Upper lobe of right lung (tissue), 1 donor: ENCODE data around the gene SGPP1. TPM values are rescaled to one million over a fixed set of nuclear protein-coding genes. Genes with fewer than 3 reads are reported as not detected.

ENCODE experiments used
- ATAC-seq: fragments of 200-7000 bp; cut with Tn5 transposase; one replicate; pipeline ENCODE4 v1.9.1; 2020; ENCODE audit warnings: mild to moderate bottlenecking, moderate library complexity
- DNase-seq: peaks from one replicate; pipeline ENCODE4 v3.0.0-alpha.2; 2020
- H3K27ac ChIP-seq: fragments of 200-600 bp; one replicate; pipeline ENCODE4 v1.8.0; 2022
- H3K27me3 ChIP-seq: fragments of 200-600 bp; one replicate; pipeline ENCODE4 v1.8.0; 2022; ENCODE audit warnings: mild to moderate bottlenecking
- H3K36me3 ChIP-seq: fragments of 200-600 bp; one replicate; pipeline ENCODE4 v1.8.0; 2022
- H3K4me1 ChIP-seq: fragments of 200-600 bp; one replicate; pipeline ENCODE4 v1.8.0; 2022
- H3K4me3 ChIP-seq: fragments of 200-600 bp; one replicate; pipeline ENCODE4 v1.8.0; 2022; ENCODE audit warnings: mild to moderate bottlenecking
- H3K9me3 ChIP-seq: fragments of 200-600 bp; one replicate; pipeline ENCODE4 v1.8.0; 2022
- intact Hi-C: fragments of 100-400 bp; cut with DNase I; formaldehyde crosslinking; loops from one replicate; pipeline ENCODE4 v1.11.0; 2022
- total RNA-seq: library from RNA; stranded (reverse); fragmentation: NEBNext Ultra II Directional; extraction: Animal tissue kit (Norgen Biotek cat#: 25700); gene quantifications from one replicate; pipeline ENCODE4 v1.2.1, GENCODE V29; 2021
- TF ChIP-seq, protein P1 (sequence below): fragments of 200-600 bp; IDR thresholded peaks from one replicate; pipeline ENCODE4 v1.8.0; 2022; ENCODE audit warnings: antibody characterized with exemption
- donor health status: DM: no; HTN: yes; CAD: no; lungs with severe emphysema.

Gene SGPP1
- total RNA-seq, 1 donor from 2014 or later, result 22.3 TPM

DNA sequence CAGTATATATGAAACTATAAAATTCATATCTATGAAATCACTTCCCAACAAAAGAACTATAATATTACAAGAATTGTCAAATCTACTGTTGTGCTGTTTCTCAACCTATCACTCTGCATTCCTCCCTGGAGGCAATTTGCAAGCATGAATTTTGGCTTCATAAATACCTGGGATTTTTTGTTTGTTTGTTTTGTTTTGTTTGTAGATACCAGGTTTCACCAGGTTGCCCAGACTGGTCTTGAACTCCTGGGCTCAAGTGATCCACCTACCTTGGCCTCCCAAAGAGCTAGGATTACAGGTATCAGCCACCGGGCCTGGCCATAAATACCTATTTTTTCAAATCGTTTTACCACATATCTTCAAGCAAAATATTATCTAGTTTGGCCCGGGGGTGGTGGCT lies 38.7 kb downstream of the SGPP1 start:
- Histone ChIP-seq H3K4me1 (no peaks in the 10 kb centered on the region), H3K4me3 (no peak overlapping the region), H3K36me3 (peaks cover 9% of the 10 kb centered on the region), H3K9me3 (no peaks in the 10 kb centered on the region), H3K27me3 (no peaks in the 10 kb centered on the region), H3K27ac (no peak overlapping the region)
- ATAC-seq (no peak), DNase-seq (no peak)
- TF ChIP-seq, protein P1, sequence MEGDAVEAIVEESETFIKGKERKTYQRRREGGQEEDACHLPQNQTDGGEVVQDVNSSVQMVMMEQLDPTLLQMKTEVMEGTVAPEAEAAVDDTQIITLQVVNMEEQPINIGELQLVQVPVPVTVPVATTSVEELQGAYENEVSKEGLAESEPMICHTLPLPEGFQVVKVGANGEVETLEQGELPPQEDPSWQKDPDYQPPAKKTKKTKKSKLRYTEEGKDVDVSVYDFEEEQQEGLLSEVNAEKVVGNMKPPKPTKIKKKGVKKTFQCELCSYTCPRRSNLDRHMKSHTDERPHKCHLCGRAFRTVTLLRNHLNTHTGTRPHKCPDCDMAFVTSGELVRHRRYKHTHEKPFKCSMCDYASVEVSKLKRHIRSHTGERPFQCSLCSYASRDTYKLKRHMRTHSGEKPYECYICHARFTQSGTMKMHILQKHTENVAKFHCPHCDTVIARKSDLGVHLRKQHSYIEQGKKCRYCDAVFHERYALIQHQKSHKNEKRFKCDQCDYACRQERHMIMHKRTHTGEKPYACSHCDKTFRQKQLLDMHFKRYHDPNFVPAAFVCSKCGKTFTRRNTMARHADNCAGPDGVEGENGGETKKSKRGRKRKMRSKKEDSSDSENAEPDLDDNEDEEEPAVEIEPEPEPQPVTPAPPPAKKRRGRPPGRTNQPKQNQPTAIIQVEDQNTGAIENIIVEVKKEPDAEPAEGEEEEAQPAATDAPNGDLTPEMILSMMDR, result no peak
- intact Hi-C loops, result no loop called here

DNA sequence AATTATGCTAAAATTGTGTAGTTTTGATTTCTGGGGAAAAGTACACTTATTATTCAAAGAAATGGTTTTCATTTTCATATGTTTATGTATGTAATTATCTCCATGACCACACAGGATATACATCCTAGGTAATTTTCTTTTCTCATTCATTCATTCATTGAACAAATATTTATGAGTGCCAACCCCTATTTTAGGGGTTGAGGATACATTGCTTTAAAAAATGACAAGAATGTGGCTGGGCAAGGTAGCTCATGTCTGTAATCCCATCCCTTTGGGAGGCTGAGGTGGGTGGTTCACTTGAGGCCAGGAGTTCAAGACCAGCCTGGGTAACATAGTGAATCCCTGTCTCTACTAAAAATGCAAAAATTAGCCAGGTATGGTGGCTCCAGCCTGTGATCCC lies 40.9 kb downstream of the SGPP1 start:
- no peak overlapping the region for H3K4me3 ChIP-seq
- no peak overlapping the region for H3K27ac ChIP-seq
- H3K36me3 ChIP-seq, result peaks cover 9% of the 10 kb centered on the region
- no peaks in the 10 kb centered on the region for H3K9me3 ChIP-seq
- H3K4me1 ChIP-seq, result no peaks in the 10 kb centered on the region
- H3K27me3 ChIP-seq, result no peaks in the 10 kb centered on the region
- intact Hi-C loops, result no loop called here
- DNase-seq, result no peak
- TF ChIP-seq, protein P1, result no peak
- no peak for ATAC-seq

DNA sequence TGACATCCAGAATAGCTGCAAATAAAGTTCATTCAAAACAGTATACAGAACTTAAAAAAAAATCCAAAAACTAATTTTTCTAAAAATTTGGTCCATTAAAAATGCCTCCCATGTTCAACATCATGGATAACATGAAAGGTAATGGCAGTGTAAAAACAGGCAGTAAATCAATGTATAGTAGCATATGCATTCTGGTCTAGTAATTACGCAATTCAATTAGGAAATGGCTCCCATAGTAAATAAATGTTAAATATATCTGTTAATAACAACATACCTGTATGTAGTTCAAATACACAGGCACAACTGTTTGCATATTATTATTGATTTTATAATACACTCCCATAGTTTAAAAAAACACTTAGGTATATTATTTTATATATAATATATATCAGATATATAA lies 42.5 kb downstream of the SGPP1 start:
- no peak overlapping the region for H3K27ac ChIP-seq

DNA sequence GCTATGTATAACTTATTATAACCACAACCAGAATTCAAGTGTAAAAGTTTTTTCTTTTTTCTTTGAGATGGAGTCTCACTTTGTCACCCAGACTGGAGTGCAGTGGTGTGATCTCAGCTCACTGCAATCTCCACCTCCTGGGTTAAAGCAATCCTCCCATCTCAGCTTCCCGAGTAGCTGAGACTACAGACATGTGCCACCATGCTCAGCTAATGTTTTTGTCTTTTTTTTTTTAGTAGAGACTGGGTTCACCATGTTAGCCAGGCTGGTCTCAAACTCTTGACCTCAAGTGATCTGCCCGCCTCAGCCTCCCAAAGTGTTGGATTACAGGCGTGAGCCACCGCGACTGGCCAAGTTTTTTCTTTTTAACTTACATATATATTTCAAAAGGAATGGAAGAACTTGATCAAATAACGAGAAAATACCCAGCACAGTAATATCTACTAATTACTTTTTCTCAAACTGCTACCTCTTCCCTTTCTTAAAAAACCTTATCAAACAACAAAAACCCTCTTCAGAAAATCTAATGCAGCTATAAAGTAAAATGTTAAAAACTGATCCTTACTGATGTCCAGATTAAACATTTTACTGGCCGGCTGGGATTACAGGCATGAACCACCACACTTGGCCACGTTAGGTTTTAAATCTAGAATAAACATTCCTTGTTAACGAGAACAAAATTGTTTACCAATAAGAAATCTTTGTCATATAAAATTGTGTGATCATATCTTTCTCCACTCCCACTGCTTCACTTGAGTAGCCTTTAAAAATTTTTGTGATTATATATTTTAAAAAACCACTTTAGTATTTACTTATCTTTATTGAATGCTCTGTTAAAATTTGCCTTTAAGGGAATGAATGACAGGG lies 44.9 kb downstream of the SGPP1 start:
- no peaks in the 10 kb centered on the region for H3K9me3 ChIP-seq
- H3K4me3 ChIP-seq, result no peak overlapping the region
- H3K36me3 ChIP-seq, result peaks cover 9% of the 10 kb centered on the region
- DNase-seq, result no peak
- ATAC-seq, result no peak
- TF ChIP-seq, protein P1, result no peak
- H3K27ac ChIP-seq, result no peak overlapping the region
- no peaks in the 10 kb centered on the region for H3K27me3 ChIP-seq
- intact Hi-C loops, result no loop called here
- H3K4me1 ChIP-seq, result no peaks in the 10 kb centered on the region

More for the DNA sequence above, 42.5 kb downstream of the SGPP1 start:
- ATAC-seq (no peak), DNase-seq (no peak)
- no peaks in the 10 kb centered on the region for H3K4me1 ChIP-seq
- no peak overlapping the region for H3K4me3 ChIP-seq
- no peaks in the 10 kb centered on the region for H3K9me3 ChIP-seq
- peaks cover 9% of the 10 kb centered on the region for H3K36me3 ChIP-seq
- TF ChIP-seq, protein P1, result no peak
- intact Hi-C loops, result no loop called here
- no peaks in the 10 kb centered on the region for H3K27me3 ChIP-seq

DNA sequence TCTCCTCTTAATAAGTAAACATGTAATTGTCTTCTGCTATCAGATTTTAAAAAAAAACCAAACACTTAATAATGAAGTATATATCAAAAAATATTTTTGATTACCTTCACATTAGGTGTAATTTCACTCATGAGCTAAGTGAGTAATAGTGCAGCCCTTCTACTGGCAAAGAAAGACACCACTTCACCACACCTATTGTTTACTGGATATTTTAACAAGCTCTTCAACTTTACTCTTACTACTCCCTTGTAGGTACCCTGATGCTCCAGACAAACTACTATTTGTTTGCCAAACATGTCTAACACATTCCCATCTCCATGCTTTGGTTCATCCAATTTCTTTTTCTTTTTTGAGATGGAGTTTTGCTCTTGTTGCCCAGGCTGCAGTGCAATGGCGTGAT lies 49.3 kb downstream of the SGPP1 start:
- intact Hi-C loops, result no loop called here
- ATAC-seq (no peak), DNase-seq (no peak)
- no peaks in the 10 kb centered on the region for H3K9me3 ChIP-seq
- peaks cover 5% of the 10 kb centered on the region for H3K36me3 ChIP-seq
- no peak overlapping the region for H3K4me3 ChIP-seq
- TF ChIP-seq, protein P1, result no peak
- H3K27me3 ChIP-seq, result no peaks in the 10 kb centered on the region
- H3K27ac ChIP-seq, result no peak overlapping the region
- no peaks in the 10 kb centered on the region for H3K4me1 ChIP-seq
